ENCODE results near the gene ZNF787.

ZNF787 gene

GRCh38 chr19:56144831-56145230 lies 23.7 kb upstream of the ZNF787 start:
- no peak for DNase-seq (ENCODE audit: low read depth in 1 of 2, low spot score in 1 of 2)

- no peak for DNase-seq (ENCODE audit: low read depth in 1 of 2, low spot score in 1 of 2)
Observed at GRCh38 chr19:56144376-56144775, 23.3 kb upstream of the ZNF787 start.

- no peak for DNase-seq (ENCODE audit: low read depth in 1 of 2, low spot score in 1 of 2)
Observed at GRCh38 chr19:56142897-56143434, 21.9 kb upstream of the ZNF787 start.

GRCh38 chr19:56142087-56142787 lies 21.1 kb upstream of the ZNF787 start:
- no peak for DNase-seq (ENCODE audit: low read depth in 1 of 2, low spot score in 1 of 2)

GRCh38 chr19:56141417-56141993 lies 20.4 kb upstream of the ZNF787 start:
- no peak for DNase-seq (ENCODE audit: low read depth in 1 of 2, low spot score in 1 of 2)

GRCh38 chr19:56140583-56141416 lies 19.7 kb upstream of the ZNF787 start, which contains the start of gene ZNF444:
TSS of gene ZNF444 (plus strand) at chr19:56141287. CDS start at chr19:56146912, 5,625 bp downstream.
- peak; percentile 96 to 98 for DNase-seq (ENCODE audit: low read depth in 1 of 2, low spot score in 1 of 2)

- no peak for DNase-seq (ENCODE audit: low read depth in 1 of 2, low spot score in 1 of 2)
Observed at GRCh38 chr19:56139847-56140582, 18.9 kb upstream of the ZNF787 start.

GRCh38 chr19:56138069-56138468 lies 17.0 kb upstream of the ZNF787 start:
- DNase-seq (ENCODE audit: low read depth in 1 of 2, low spot score in 1 of 2): no peak

- DNase-seq (ENCODE audit: low read depth in 1 of 2, low spot score in 1 of 2): no peak
Observed at GRCh38 chr19:56137405-56137804, 16.3 kb upstream of the ZNF787 start.

GRCh38 chr19:56136362-56136761 lies 15.3 kb upstream of the ZNF787 start:
- DNase-seq (ENCODE audit: low read depth in 1 of 2, low spot score in 1 of 2): no peak

- no peak for DNase-seq (ENCODE audit: low read depth in 1 of 2, low spot score in 1 of 2)
Observed at GRCh38 chr19:56134654-56134921, 13.5 kb upstream of the ZNF787 start.

- DNase-seq (ENCODE audit: low read depth in 1 of 2, low spot score in 1 of 2): no peak
Observed at GRCh38 chr19:56133858-56134653, 13.0 kb upstream of the ZNF787 start.

- no peak for DNase-seq (ENCODE audit: low read depth in 1 of 2, low spot score in 1 of 2)
Observed at GRCh38 chr19:56132316-56132822, 11.3 kb upstream of the ZNF787 start.

GRCh38 chr19:56131651-56132050 lies 10.6 kb upstream of the ZNF787 start:
- DNase-seq (ENCODE audit: low read depth in 1 of 2, low spot score in 1 of 2): no peak

GRCh38 chr19:56130006-56130405 lies 8.9 kb upstream of the ZNF787 start:
- DNase-seq (ENCODE audit: low read depth in 1 of 2, low spot score in 1 of 2): no peak

- no peak for DNase-seq (ENCODE audit: low read depth in 1 of 2, low spot score in 1 of 2)
Observed at GRCh38 chr19:56126983-56127780, 6.1 kb upstream of the ZNF787 start.

- DNase-seq (ENCODE audit: low read depth in 1 of 2, low spot score in 1 of 2): no peak
Observed at GRCh38 chr19:56125806-56126590, 4.9 kb upstream of the ZNF787 start.

GRCh38 chr19:56124578-56124977 lies 3.5 kb upstream of the ZNF787 start:
- no peak for DNase-seq (ENCODE audit: low read depth in 1 of 2, low spot score in 1 of 2)
